ENCODE results near the gene PRKCE. TPM values are rescaled to one million over a fixed set of nuclear protein-coding genes. Genes with fewer than 3 reads are reported as not detected.

PRKCE gene
- total RNA-seq, 2 experiments from 2014 or later = 17.0 to 42.1 TPM

GRCh38 chr2:45761635-45762034 is 110.2 kb downstream of the PRKCE start:
- Histone ChIP-seq H3K36me3 (ENCODE audit: insufficient read depth, low read length) (no peaks in the 10 kb centered on the region), H3K79me2 (ENCODE audit: insufficient read depth, low read depth, low read length) (no peaks in the 10 kb centered on the region), H3K9me2 (ENCODE audit: insufficient read depth, low read length) (no peaks in the 10 kb centered on the region), H3K4me1 (ENCODE audit: insufficient read depth, low read length, poor library complexity, severe bottlenecking) (peaks cover 8% of the 10 kb centered on the region), H3K4me3 (ENCODE audit: low read depth, low read length, poor library complexity, severe bottlenecking) (no peak overlapping the region), H4K20me1 (ENCODE audit: insufficient read depth, low read length) (no peaks in the 10 kb centered on the region), H3K9me3 (ENCODE audit: low read length) (no peaks in the 10 kb centered on the region), H3K4me2 (ENCODE audit: low read length) (no peak overlapping the region), H2AFZ (ENCODE audit: low read length) (no peak overlapping the region), H3K27ac (ENCODE audit: low read depth, low read length, poor library complexity, severe bottlenecking) (no peak overlapping the region)
- ChIA-PET POLR2A (no interaction called here), CTCF (ENCODE audit: unreplicated experiment) (no interaction called here)
- DNase-seq (ENCODE audit: low spot score) = no peak
- TF ChIP-seq, protein P1, sequence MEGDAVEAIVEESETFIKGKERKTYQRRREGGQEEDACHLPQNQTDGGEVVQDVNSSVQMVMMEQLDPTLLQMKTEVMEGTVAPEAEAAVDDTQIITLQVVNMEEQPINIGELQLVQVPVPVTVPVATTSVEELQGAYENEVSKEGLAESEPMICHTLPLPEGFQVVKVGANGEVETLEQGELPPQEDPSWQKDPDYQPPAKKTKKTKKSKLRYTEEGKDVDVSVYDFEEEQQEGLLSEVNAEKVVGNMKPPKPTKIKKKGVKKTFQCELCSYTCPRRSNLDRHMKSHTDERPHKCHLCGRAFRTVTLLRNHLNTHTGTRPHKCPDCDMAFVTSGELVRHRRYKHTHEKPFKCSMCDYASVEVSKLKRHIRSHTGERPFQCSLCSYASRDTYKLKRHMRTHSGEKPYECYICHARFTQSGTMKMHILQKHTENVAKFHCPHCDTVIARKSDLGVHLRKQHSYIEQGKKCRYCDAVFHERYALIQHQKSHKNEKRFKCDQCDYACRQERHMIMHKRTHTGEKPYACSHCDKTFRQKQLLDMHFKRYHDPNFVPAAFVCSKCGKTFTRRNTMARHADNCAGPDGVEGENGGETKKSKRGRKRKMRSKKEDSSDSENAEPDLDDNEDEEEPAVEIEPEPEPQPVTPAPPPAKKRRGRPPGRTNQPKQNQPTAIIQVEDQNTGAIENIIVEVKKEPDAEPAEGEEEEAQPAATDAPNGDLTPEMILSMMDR (conservative IDR thresholded peaks at IDR 0.05; ENCODE audit: low read length) = no peak
- TF ChIP-seq EZH2phosphoT487 (IDR thresholded peaks at IDR 0.05; ENCODE audit: borderline replicate concordance, low read depth, low read length) = no peak
- intact Hi-C loops (cut with micrococcal nuclease; ENCODE audit: unreplicated experiment) = no loop called here
- BruUV-seq (replicated peaks) = no TSS peak

DNA sequence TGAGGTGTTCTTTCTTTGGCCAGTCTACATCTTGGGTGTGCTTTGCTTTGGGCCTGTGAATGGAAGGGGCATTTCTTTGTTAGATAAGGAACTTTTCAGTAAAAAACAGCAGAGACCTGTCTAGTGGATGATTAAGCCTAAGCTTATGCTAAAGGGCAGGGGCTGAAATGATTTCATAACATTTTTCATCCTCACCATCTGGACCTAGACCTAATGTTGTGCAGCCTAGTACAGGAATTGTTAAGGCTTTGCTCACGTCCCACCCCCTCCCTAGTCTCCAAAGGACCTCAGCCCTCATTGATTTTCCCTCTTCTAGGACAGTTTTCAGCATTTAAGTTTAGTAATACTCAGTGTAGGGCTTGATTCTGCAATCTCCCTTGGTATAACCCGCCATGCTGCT is 111.8 kb downstream of the PRKCE start:
- Histone ChIP-seq H4K20me1 (ENCODE audit: insufficient read depth, low read length) (no peaks in the 10 kb centered on the region), H2AFZ (ENCODE audit: low read length) (no peak overlapping the region), H3K4me1 (ENCODE audit: insufficient read depth, low read length, poor library complexity, severe bottlenecking) (peaks cover 8% of the 10 kb centered on the region), H3K27ac (ENCODE audit: low read depth, low read length, poor library complexity, severe bottlenecking) (no peak overlapping the region), H3K4me3 (ENCODE audit: low read depth, low read length, poor library complexity, severe bottlenecking) (no peak overlapping the region), H3K79me2 (ENCODE audit: insufficient read depth, low read depth, low read length) (no peaks in the 10 kb centered on the region), H3K4me2 (ENCODE audit: low read length) (no peak overlapping the region), H3K9me3 (ENCODE audit: low read length) (no peaks in the 10 kb centered on the region), H3K9me2 (ENCODE audit: insufficient read depth, low read length) (no peaks in the 10 kb centered on the region), H3K36me3 (ENCODE audit: insufficient read depth, low read length) (no peaks in the 10 kb centered on the region)
- ChIA-PET CTCF (ENCODE audit: unreplicated experiment) (no interaction called here), POLR2A (interaction anchor here (1.2 kb wide), 1 partner anchor 77 kb away, joined by 3 read pairs; no protein-coding TSS in a partner anchor)
- no peak for DNase-seq (ENCODE audit: low spot score)
- TF ChIP-seq, protein P1 (conservative IDR thresholded peaks at IDR 0.05; ENCODE audit: low read length) = no peak
- TF ChIP-seq EZH2phosphoT487 (IDR thresholded peaks at IDR 0.05; ENCODE audit: borderline replicate concordance, low read depth, low read length) = no peak
- intact Hi-C loops (cut with micrococcal nuclease; ENCODE audit: unreplicated experiment) = no loop called here
- BruUV-seq (replicated peaks) = no TSS peak

DNA sequence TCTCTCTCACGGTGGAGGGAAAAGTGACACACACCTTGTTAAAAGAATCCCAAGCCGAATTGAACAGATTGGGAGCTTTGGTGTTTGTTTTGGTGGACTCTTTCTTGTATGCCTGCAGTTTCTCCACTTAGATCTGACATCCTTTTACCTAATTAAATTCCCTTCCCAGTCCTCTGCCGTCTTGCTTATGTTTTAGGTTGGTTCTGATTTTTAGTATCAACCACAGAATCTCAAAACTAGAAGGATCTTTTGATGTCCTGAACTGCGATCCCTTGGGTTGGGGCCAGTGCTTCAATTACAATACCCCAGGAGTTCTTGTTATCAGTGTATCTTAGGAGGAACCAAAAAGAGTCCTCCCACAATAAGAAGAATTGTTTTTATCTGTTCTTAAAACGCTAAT is 112.3 kb downstream of the PRKCE start:
- BruUV-seq (replicated peaks) = no TSS peak
- Histone ChIP-seq H3K4me1 (ENCODE audit: insufficient read depth, low read length, poor library complexity, severe bottlenecking) (peaks cover 8% of the 10 kb centered on the region), H4K20me1 (ENCODE audit: insufficient read depth, low read length) (no peaks in the 10 kb centered on the region), H3K79me2 (ENCODE audit: insufficient read depth, low read depth, low read length) (no peaks in the 10 kb centered on the region), H2AFZ (ENCODE audit: low read length) (no peak overlapping the region), H3K9me3 (ENCODE audit: low read length) (no peaks in the 10 kb centered on the region), H3K4me3 (ENCODE audit: low read depth, low read length, poor library complexity, severe bottlenecking) (no peak overlapping the region), H3K27ac (ENCODE audit: low read depth, low read length, poor library complexity, severe bottlenecking) (no peak overlapping the region), H3K4me2 (ENCODE audit: low read length) (no peak overlapping the region), H3K36me3 (ENCODE audit: insufficient read depth, low read length) (no peaks in the 10 kb centered on the region), H3K9me2 (ENCODE audit: insufficient read depth, low read length) (no peaks in the 10 kb centered on the region)
- DNase-seq (ENCODE audit: low spot score) = no peak
- ChIA-PET CTCF (ENCODE audit: unreplicated experiment) (no interaction called here), POLR2A (no interaction called here)
- no peak for TF ChIP-seq EZH2phosphoT487 (IDR thresholded peaks at IDR 0.05; ENCODE audit: borderline replicate concordance, low read depth, low read length)
- TF ChIP-seq, protein P1 (conservative IDR thresholded peaks at IDR 0.05; ENCODE audit: low read length) = no peak
- intact Hi-C loops (cut with micrococcal nuclease; ENCODE audit: unreplicated experiment) = no loop called here

Measured in OCI-LY7 (cell line).